K562 (cell line): Measurements from ENCODE around the gene KCNAB1. TPM values are rescaled to one million over a fixed set of nuclear protein-coding genes. Genes with fewer than 3 reads are reported as not detected.

Source experiments
- ATAC-seq: fragments of 200-7000 bp; cut with Tn5 transposase; 3 replicates; pipeline ENCODE4 v1.9.1; 2020; ENCODE audit warnings: moderate library complexity
- BruUV-seq: library from RNA; stranded (reverse); fragments of 400-500 nt; replicated peaks from 2 replicates; lab custom pipeline; 2021; lab: Mats Ljungman, UMichigan
- CTCF ChIA-PET: fragments of 300-600 bp; formaldehyde crosslinking; extraction: SDS; loops from one replicate; lab custom pipeline; 2021; ENCODE audit warnings: low intra/inter-chr PET ratio; lab: Yijun Ruan, JAX
- POLR2A ChIA-PET: fragments of 300-600, 350-650 bp; sonication (Branson Sonifier 250); formaldehyde crosslinking; extraction: SDS; loops from one replicate; lab custom pipeline; 2021; ENCODE audit warnings: antibody characterized with exemption, inconsistent platforms; lab: Yijun Ruan, JAX
- DNase-seq, 4 experiments: peaks; one replicate each; pipeline versions ENCODE4 v3.0.0 to v3.0.0-alpha.2; 2011 to 2018; ENCODE audit warnings: low spot score in 3 of 4, mixed read lengths in 3 of 4; ENCODE audit errors: extremely low read depth in 1 of 4
- FAIRE-seq: peaks from 2 replicates; lab custom pipeline; 2011; peaks lifted over from hg19 to GRCh38; lab: Jason Lieb, UNC
- H2AFZ ChIP-seq: 2 replicates; pipeline ENCODE4 v1.6.0; 2011; ENCODE audit warnings: low read depth, low read length, control low read depth, inconsistent platforms
- H3K27ac ChIP-seq: fragments of 200-600 bp; 3 replicates; pipeline ENCODE4 v1.8.0; 2011; ENCODE audit warnings: low read depth, mild to moderate bottlenecking, control low read depth, inconsistent platforms, low read length, moderate library complexity, mixed read lengths; ENCODE audit errors: extremely low read depth
- H3K27me3 ChIP-seq, 2 experiments: fragments of 300-600 bp in 1 of 2; 2 replicates in 1 of 2; 3 replicates in 1 of 2; pipeline versions ENCODE4 v1.6.0 to v1.8.0; 2011; ENCODE audit warnings: inconsistent platforms in 2 of 2, low read length in 2 of 2, mild to moderate bottlenecking in 1 of 2, mixed read lengths in 1 of 2, moderate library complexity in 1 of 2; ENCODE audit not compliant: control insufficient read depth in 2 of 2, insufficient read depth in 2 of 2
- H3K36me3 ChIP-seq: fragments of 300-600 bp; 3 replicates; pipeline ENCODE4 v1.8.0; 2011; ENCODE audit warnings: mild to moderate bottlenecking, low read length, inconsistent platforms; ENCODE audit not compliant: control insufficient read depth, insufficient read depth
- H3K4me1 ChIP-seq, 2 experiments: fragments of 200-600 bp in 1 of 2; replicated peaks in 1 of 2; 2 replicates in 1 of 2; 3 replicates in 1 of 2; pipeline versions ENCODE4 v1.5.1 to v1.8.0; 2011; ENCODE audit warnings: inconsistent platforms in 2 of 2, low read length in 2 of 2, mild to moderate bottlenecking in 1 of 2, mixed read lengths in 1 of 2, moderate library complexity in 1 of 2; ENCODE audit not compliant: control insufficient read depth in 2 of 2, insufficient read depth in 2 of 2
- H3K4me2 ChIP-seq: 2 replicates; pipeline ENCODE4 v1.6.1; 2011; ENCODE audit warnings: low read length, control low read depth, inconsistent platforms, mixed read lengths; ENCODE audit not compliant: insufficient read depth
- H3K4me3 ChIP-seq: fragments of 200-600 bp; sonication (generic), shearing (Covaris generic); 2 replicates; pipeline ENCODE4 v1.5.1; 2016; ENCODE audit warnings: control low read depth, inconsistent platforms
- H3K79me2 ChIP-seq: fragments of 200-600 bp; 3 replicates; pipeline ENCODE4 v1.8.0; 2011; ENCODE audit warnings: low read length, inconsistent platforms; ENCODE audit not compliant: control insufficient read depth, insufficient read depth
- H3K9ac ChIP-seq, 2 experiments: 2 replicates each; pipeline versions ENCODE4 v1.6.0 to v1.6.1; 2011; ENCODE audit warnings: low read depth in 2 of 2, low read length in 2 of 2, control low read depth in 1 of 2, inconsistent platforms in 1 of 2, mild to moderate bottlenecking in 1 of 2, mixed read lengths in 1 of 2; ENCODE audit not compliant: insufficient read depth in 1 of 2
- H3K9me1 ChIP-seq: one replicate; pipeline ENCODE4 v1.6.0; 2011; ENCODE audit warnings: inconsistent platforms, mild to moderate bottlenecking, low read length, moderate library complexity; ENCODE audit not compliant: control insufficient read depth, insufficient read depth
- H3K9me3 ChIP-seq: replicated peaks from 2 replicates; pipeline ENCODE4 v1.5.1; 2011; ENCODE audit warnings: low read depth, low read length, inconsistent platforms; ENCODE audit not compliant: control insufficient read depth, insufficient read depth
- H4K20me1 ChIP-seq: replicated peaks from 2 replicates; pipeline ENCODE4 v1.6.1; 2011; ENCODE audit warnings: low read length, inconsistent platforms, mixed read lengths; ENCODE audit not compliant: control insufficient read depth, insufficient read depth
- BHLHE40 ChIP-seq: IDR thresholded peaks from 2 replicates; pipeline ENCODE4 v1.6.1; 2011; ENCODE audit warnings: low read length, improper control_type of control experiment
- FOSL1 ChIP-seq: fragments of 200-800 bp; sonication (Bioruptor generic); conservative IDR thresholded peaks from 2 replicates; pipeline ENCODE4 v1.6.1; 2016; ENCODE audit warnings: missing genetic modification characterization, missing compliant biosample characterization
- HDAC2 ChIP-seq: fragments of 450-650 bp; IDR thresholded peaks from 2 replicates; pipeline ENCODE4 v1.6.1; 2016; ENCODE audit warnings: mild to moderate bottlenecking
- ILF3 ChIP-seq: fragments of 450-650 bp; IDR thresholded peaks from 2 replicates; pipeline ENCODE4 v1.6.1; 2018; ENCODE audit warnings: antibody characterized with exemption, mild to moderate bottlenecking, moderate library complexity, borderline replicate concordance
- KAT8 ChIP-seq: fragments of 450-650 bp; IDR thresholded peaks from 2 replicates; pipeline ENCODE4 v1.6.1; 2016; ENCODE audit warnings: low read depth, mild to moderate bottlenecking
- KDM5B ChIP-seq: fragments of 200-600 bp; sonication (generic); IDR thresholded peaks from 2 replicates; pipeline ENCODE4 v1.6.1; 2012; ENCODE audit warnings: low read depth, mild to moderate bottlenecking, moderate library complexity, low read length, control low read depth, inconsistent platforms; ENCODE audit not compliant: insufficient replicate concordance
- MEF2A ChIP-seq: IDR thresholded peaks from 2 replicates; pipeline ENCODE4 v1.6.1; 2011; ENCODE audit warnings: low read depth, mild to moderate bottlenecking, low read length, moderate library complexity; ENCODE audit not compliant: control insufficient read depth
- NCOA6 ChIP-seq: fragments of 450-650 bp; IDR thresholded peaks from 2 replicates; pipeline ENCODE4 v1.6.1; 2017; ENCODE audit warnings: mild to moderate bottlenecking
- NFE2L1 ChIP-seq: fragments of 450-650 bp; IDR thresholded peaks from 2 replicates; pipeline ENCODE4 v1.6.1; 2016; ENCODE audit warnings: missing genetic modification characterization, low read depth, mild to moderate bottlenecking, missing compliant biosample characterization, moderate library complexity, borderline replicate concordance
- PTRF ChIP-seq: fragments of 450-650 bp; IDR thresholded peaks from 2 replicates; pipeline ENCODE4 v1.6.1; 2016; ENCODE audit warnings: mild to moderate bottlenecking, missing genetic modification characterization, missing compliant biosample characterization
- SRSF1 ChIP-seq: fragments of 200-400 bp; formaldehyde crosslinking; IDR thresholded peaks from 2 replicates; pipeline ENCODE4 v1.6.1; 2017; ENCODE audit warnings: mild to moderate bottlenecking, low read depth, low read length, moderate library complexity
- ZNF175 ChIP-seq: fragments of 200-800 bp; sonication (Bioruptor generic); IDR thresholded peaks from 2 replicates; pipeline ENCODE4 v1.6.1; 2016; ENCODE audit warnings: low read depth, mild to moderate bottlenecking, missing genetic modification characterization, missing compliant biosample characterization
- ZNF311 ChIP-seq: fragments of 250-450 bp; sonication (Bioruptor Pico); IDR thresholded peaks from 2 replicates; pipeline ENCODE4 v1.4.0; 2020; ENCODE audit warnings: mild to moderate bottlenecking, moderate library complexity
- WGBS: fragments of 100-300 bp; shearing (Covaris generic); methylation state at CpG from one replicate; pipeline ENCODE4 v1.1.6; 2016; ENCODE audit warnings: low coverage, mixed read lengths; ENCODE audit not compliant: insufficient coverage; ENCODE audit errors: missing lambda C conversion rate; 5-methylcytosine and 5-hydroxymethylcytosine counted together
- in situ Hi-C: fragments of 300-500 bp; cut with MboI; formaldehyde crosslinking; loops from 4 replicates; pipeline ENCODE4 v1.15.0; 2018; ENCODE audit warnings: inconsistent platforms, mixed read lengths
- intact Hi-C: fragments of 100-400 bp; cut with micrococcal nuclease; formaldehyde crosslinking; loops from 2 replicates; pipeline ENCODE4 v1.14.2; 2022
- polyA plus RNA-seq, 8 experiments: library from polyadenylated mRNA; depleted of rRNA in 4 of 8; stranded (reverse) in 5 of 8; unstranded in 3 of 8; fragments of >200 nt; fragmentation: Nextera tagmentation in 2 of 8; fragmentation: Illumina TruSeq in 1 of 8; extraction: Ambion mirVana in 2 of 8; extraction: Trizol in 1 of 8; gene quantifications; 2 replicates each; pipeline versions ENCODE4 v1.2.1 to v1.2.3, GENCODE V29; 2011 to 2014; ENCODE audit warnings: inconsistent platforms in 1 of 8, missing spikeins in 1 of 8
- total RNA-seq, 7 experiments: library from RNA; depleted of rRNA in 6 of 7; stranded (reverse); fragments of >200 nt in 6 of 7; fragmentation: Illumina TruSeq in 2 of 7; extraction: Trizol in 2 of 7; gene quantifications; 2 replicates each; pipeline versions ENCODE4 v1.2.1 to v1.2.3, GENCODE V29; 2011 to 2021; ENCODE audit warnings: low replicate concordance in 1 of 7
- TF ChIP-seq, protein P1 (sequence below): fragments of 450-650 bp; formaldehyde crosslinking; IDR thresholded peaks from 2 replicates; pipeline ENCODE4 v1.4.0; 2022; ENCODE audit warnings: mild to moderate bottlenecking, moderate library complexity
- TF ChIP-seq, protein P2 (sequence below): conservative IDR thresholded peaks from 2 replicates; pipeline ENCODE4 v1.6.1; 2011; ENCODE audit warnings: low read depth, mild to moderate bottlenecking, low read length; ENCODE audit not compliant: control insufficient read depth
- TF ChIP-seq, protein P3 (sequence below): IDR thresholded peaks from 2 replicates; pipeline ENCODE4 v1.6.1; 2011; ENCODE audit not compliant: insufficient read length; ENCODE audit errors: extremely low read depth
- TF ChIP-seq, protein P4 (sequence below), 2 experiments: IDR thresholded peaks in 1 of 2; conservative IDR thresholded peaks in 1 of 2; 2 replicates each; pipeline ENCODE4 v1.6.1; 2016; ENCODE audit warnings: low read depth in 2 of 2, mild to moderate bottlenecking in 1 of 2, missing compliant biosample characterization in 1 of 2, missing genetic modification characterization in 1 of 2, moderate library complexity in 1 of 2

Gene KCNAB1
- total and polyA plus RNA-seq, 9 of the 15 experiments (the other 6 are each of a cell fraction or from before 2014, with no cell fraction given): 0.14 to 1.2 (median 0.51) TPM

DNA sequence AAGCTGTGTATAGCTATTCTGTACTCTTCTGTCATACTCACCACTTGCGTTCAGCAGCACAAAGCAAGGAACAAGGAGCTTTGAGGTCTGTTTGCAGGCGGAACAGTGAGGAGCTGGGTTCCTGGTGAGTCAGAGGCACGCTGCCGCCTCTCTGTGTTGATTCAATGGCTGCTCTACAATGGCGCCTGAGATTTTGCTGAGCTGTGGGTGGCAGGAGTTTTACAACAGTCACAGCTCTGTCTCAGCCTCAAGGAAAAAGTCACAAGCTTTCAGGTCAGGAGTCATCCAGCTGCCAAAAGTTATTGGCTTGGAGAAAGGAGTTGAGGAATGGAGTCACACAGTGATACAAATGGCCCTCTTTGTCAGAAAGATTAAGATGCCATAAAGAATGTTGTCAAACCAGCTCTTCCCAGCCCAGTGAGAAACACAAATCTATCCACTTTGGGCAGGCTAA is 336.4 kb downstream of the KCNAB1 start:
- no TSS peak for BruUV-seq
- ATAC-seq (peak; percentile 27), DNase-seq (peak in 2 of 4 experiments; percentile 21 to 35), FAIRE-seq (peak; percentile 67)
- Histone ChIP-seq H3K36me3 (no peaks in the 10 kb centered on the region), H3K9me3 (no peaks in the 10 kb centered on the region), H3K4me2 (0 out of 2 replicates have a peak overlapping the region, but pooled peaks have one; percentile 15), H3K9me1 (no peaks in the 10 kb centered on the region), H4K20me1 (no peaks in the 10 kb centered on the region), H3K79me2 (no peaks in the 10 kb centered on the region), H3K4me1 (peaks cover 0 to 48% of the 10 kb centered on the region in 2 experiments; a peak in 3 of 5 replicates), H2AFZ (peak overlapping the region; percentile 87), H3K27ac (peak overlapping the region; percentile 37; the same call in 1 of the 3 replicates), H3K9ac (peak overlapping the region in 1 of 2 experiments; percentile 50; a peak in 1 of 4 replicates), H3K27me3 (no peaks in the 10 kb centered on the region), H3K4me3 (no peak overlapping the region)
- ChIA-PET POLR2A (interaction anchor here (0.8 to 1.5 kb wide), 3 partner anchors 11 to 39 kb away, joined by 3 to 4 read pairs (median 3); no protein-coding TSS in a partner anchor), CTCF (no interaction called here)
- WGBS: 28% methylated on average over 5 of the region's 5 CpGs
- intact Hi-C loops (no loop called here), in situ Hi-C loops (no loop called here)
- no peak for TF ChIP-seq ILF3
- no peak for TF ChIP-seq HDAC2
- no peak for TF ChIP-seq ZNF311 (CRISPR knock-in tag)
- no peak for TF ChIP-seq MEF2A
- TF ChIP-seq FOSL1: peak; percentile 84
- no peak for TF ChIP-seq NFE2L1
- TF ChIP-seq KAT8: no peak
- TF ChIP-seq, protein P1, sequence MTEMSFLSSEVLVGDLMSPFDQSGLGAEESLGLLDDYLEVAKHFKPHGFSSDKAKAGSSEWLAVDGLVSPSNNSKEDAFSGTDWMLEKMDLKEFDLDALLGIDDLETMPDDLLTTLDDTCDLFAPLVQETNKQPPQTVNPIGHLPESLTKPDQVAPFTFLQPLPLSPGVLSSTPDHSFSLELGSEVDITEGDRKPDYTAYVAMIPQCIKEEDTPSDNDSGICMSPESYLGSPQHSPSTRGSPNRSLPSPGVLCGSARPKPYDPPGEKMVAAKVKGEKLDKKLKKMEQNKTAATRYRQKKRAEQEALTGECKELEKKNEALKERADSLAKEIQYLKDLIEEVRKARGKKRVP: no peak
- no peak for TF ChIP-seq PTRF (tag)
- TF ChIP-seq, protein P2, sequence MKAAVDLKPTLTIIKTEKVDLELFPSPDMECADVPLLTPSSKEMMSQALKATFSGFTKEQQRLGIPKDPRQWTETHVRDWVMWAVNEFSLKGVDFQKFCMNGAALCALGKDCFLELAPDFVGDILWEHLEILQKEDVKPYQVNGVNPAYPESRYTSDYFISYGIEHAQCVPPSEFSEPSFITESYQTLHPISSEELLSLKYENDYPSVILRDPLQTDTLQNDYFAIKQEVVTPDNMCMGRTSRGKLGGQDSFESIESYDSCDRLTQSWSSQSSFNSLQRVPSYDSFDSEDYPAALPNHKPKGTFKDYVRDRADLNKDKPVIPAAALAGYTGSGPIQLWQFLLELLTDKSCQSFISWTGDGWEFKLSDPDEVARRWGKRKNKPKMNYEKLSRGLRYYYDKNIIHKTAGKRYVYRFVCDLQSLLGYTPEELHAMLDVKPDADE: no peak
- no peak for TF ChIP-seq BHLHE40
- no peak for TF ChIP-seq ZNF175 (CRISPR knock-in tag)
- no peak for TF ChIP-seq SRSF1
- TF ChIP-seq NCOA6: no peak
- TF ChIP-seq, protein P3, sequence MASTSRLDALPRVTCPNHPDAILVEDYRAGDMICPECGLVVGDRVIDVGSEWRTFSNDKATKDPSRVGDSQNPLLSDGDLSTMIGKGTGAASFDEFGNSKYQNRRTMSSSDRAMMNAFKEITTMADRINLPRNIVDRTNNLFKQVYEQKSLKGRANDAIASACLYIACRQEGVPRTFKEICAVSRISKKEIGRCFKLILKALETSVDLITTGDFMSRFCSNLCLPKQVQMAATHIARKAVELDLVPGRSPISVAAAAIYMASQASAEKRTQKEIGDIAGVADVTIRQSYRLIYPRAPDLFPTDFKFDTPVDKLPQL: no peak
- TF ChIP-seq, protein P4, sequence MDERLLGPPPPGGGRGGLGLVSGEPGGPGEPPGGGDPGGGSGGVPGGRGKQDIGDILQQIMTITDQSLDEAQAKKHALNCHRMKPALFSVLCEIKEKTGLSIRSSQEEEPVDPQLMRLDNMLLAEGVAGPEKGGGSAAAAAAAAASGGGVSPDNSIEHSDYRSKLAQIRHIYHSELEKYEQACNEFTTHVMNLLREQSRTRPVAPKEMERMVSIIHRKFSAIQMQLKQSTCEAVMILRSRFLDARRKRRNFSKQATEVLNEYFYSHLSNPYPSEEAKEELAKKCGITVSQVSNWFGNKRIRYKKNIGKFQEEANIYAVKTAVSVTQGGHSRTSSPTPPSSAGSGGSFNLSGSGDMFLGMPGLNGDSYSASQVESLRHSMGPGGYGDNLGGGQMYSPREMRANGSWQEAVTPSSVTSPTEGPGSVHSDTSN (CRISPR knock-in tag; IDR thresholded peaks at IDR 0.05; ENCODE audit: low read depth): no peak
- TF ChIP-seq, protein P4 (tag; conservative IDR thresholded peaks at IDR 0.05; ENCODE audit: low read depth): peak; percentile 68; the same call in 1 of the 2 replicates
- no peak for TF ChIP-seq KDM5B
